Heart left ventricle (tissue), 16 donors: ENCODE data around the gene OPHN1. TPM values are rescaled to one million over a fixed set of nuclear protein-coding genes. Genes with fewer than 3 reads are reported as not detected.
"Not testable (repeated sequence)": the region's sequence is repeated elsewhere in the genome, so short reads cannot be mapped to it uniquely, and the experiment has no call there.

Source experiments
- ATAC-seq, 4 donors: fragments of 200-7000 bp; cut with Tn5 transposase; one replicate each; pipeline ENCODE4 v1.9.1; 2020 to 2022; ENCODE audit warnings: moderate library complexity in 4 of 4, mild to moderate bottlenecking in 3 of 4, moderate number of reproducible peaks in 1 of 4
- DNase-seq, 5 donors: peaks; one replicate each; pipeline ENCODE4 v3.0.0-alpha.2; 2020
- H3K27ac ChIP-seq, 12 donors: fragments of 200-600 bp; sonication (generic) in 4 of 12; one replicate each; pipeline versions ENCODE4 v1.5.0 to v1.8.0; 2016 to 2022; ENCODE audit warnings: mild to moderate bottlenecking in 2 of 12
- H3K27me3 ChIP-seq, 9 donors: fragments of 200-600 bp; sonication (generic) in 2 of 9; one replicate each; pipeline versions ENCODE4 v1.5.1 to v1.8.0; 2016 to 2022; ENCODE audit warnings: mild to moderate bottlenecking in 3 of 9
- H3K36me3 ChIP-seq, 9 donors: fragments of 200-600 bp; sonication (generic) in 2 of 9; one replicate each; pipeline versions ENCODE4 v1.5.0 to v1.8.0; 2018 to 2022; ENCODE audit warnings: mild to moderate bottlenecking in 2 of 9
- H3K4me1 ChIP-seq, 12 donors: fragments of 200-600 bp; sonication (generic) in 4 of 12; one replicate each; pipeline versions ENCODE4 v1.5.0 to v1.8.0; 2016 to 2022; ENCODE audit warnings: mild to moderate bottlenecking in 3 of 12
- H3K4me3 ChIP-seq, 12 donors: fragments of 200-600 bp; sonication (generic) in 4 of 12; one replicate each; pipeline versions ENCODE4 v1.5.0 to v1.8.0; 2017 to 2022; ENCODE audit warnings: mild to moderate bottlenecking in 9 of 12, moderate library complexity in 4 of 12
- H3K9me3 ChIP-seq, 12 donors: fragments of 200-600 bp; sonication (generic) in 4 of 12; one replicate each; pipeline versions ENCODE4 v1.5.0 to v1.8.0; 2016 to 2022; ENCODE audit warnings: mild to moderate bottlenecking in 1 of 12
- CTCF ChIP-seq, 12 donors: fragments of 200-600 bp; sonication (generic) in 4 of 12; IDR thresholded peaks; one replicate each; pipeline versions ENCODE4 v1.5.0 to v1.8.0; 2018 to 2022; ENCODE audit warnings: antibody characterized with exemption in 12 of 12, mild to moderate bottlenecking in 5 of 12
- POLR2A ChIP-seq, 2 donors: fragments of 450-650 bp; IDR thresholded peaks; one replicate each; pipeline ENCODE4 v1.6.1; 2017; ENCODE audit warnings: antibody characterized with exemption in 2 of 2, mild to moderate bottlenecking in 2 of 2, moderate library complexity in 2 of 2
- WGBS, 4 donors: extraction: QIAGEN DNeasy Blood & Tissue Kit in 2 of 4; methylation state at CpG; one replicate each; pipeline versions ENCODE4 v1.1.5 to v1.1.7; 2013 to 2018; 5-methylcytosine and 5-hydroxymethylcytosine counted together
- intact Hi-C, 10 donors: fragments of 100-400 bp; cut with DNase I; formaldehyde crosslinking; loops; one replicate each; pipeline versions ENCODE4 v1.11.1 to v1.14.2; 2022
- polyA plus RNA-seq, 2 donors: library from polyadenylated mRNA; stranded (reverse); fragments of 200-250 nt; gene quantifications; one replicate each; pipeline ENCODE4 v1.2.3, GENCODE V29; 2013
- total RNA-seq, 9 donors: library from RNA; depleted of rRNA in 2 of 9; stranded (reverse); fragments of >200 nt in 2 of 9; fragmentation: NEBNext Ultra II Directional in 3 of 9; extraction: Animal tissue kit (Norgen Biotek cat#: 25700) in 3 of 9; gene quantifications; one replicate each; pipeline versions ENCODE4 v1.1.0 to v1.2.4, GENCODE V29; 2016 to 2023
- donor health status: ischemic (EF 13 %, LVEDD 7.1; RV severe dilation, severe dysfunction).
- donor health status: healthy with polysubstance abuse.
- donor health status: DM: no; HTN: yes; CAD: no.
- donor health status: DM: no; HTN: no; CAD: no.
- donor health status: ischemic (EF 25% LVEDD 6.9; RV normal size, moderate dysfunction).
- donor health status: ischemic (EF 25% LVEDD 5.7; RV mildly dilated, moderate dysfunction).
- donor health status: healthy.
- donor health status: DM: yes; HTN: yes; CAD: no.
- donor health status: ischemic (EF 35%, LVEDD 5.7; RV mildly dilated, moderate dysfunction).
- donor health status: nonischemic (EF 11% LVEDD 7.7; RV severe dilation, severe dysfunction).
- donor health status: DM: yes; HTN: yes; CAD: no.
- donor health status: PGD.
- donor health status: ischemic (EF 29% LVEDD 5.4; RV normal size, mild dysfunction).
- donor health status: nonischemic (EF 23%, LVEDD 6.1; RV moderate dilation, normal function).

The OPHN1 gene
- total and polyA plus RNA-seq, 11 donors = 0.95 to 9.6 (median 5.7) TPM

GRCh38 chrX:68343551-68343950 lies 89.7 kb downstream of the OPHN1 start:
- Histone ChIP-seq H3K4me3 (no peak overlapping the region), H3K36me3 (no peaks in the 10 kb centered on the region), H3K27ac (no peak overlapping the region), H3K9me3 (no peaks in the 10 kb centered on the region), H3K4me1 (no peaks in the 10 kb centered on the region), H3K27me3 (peaks cover 0 to 9% (median 0%) of the 10 kb centered on the region in 9 donors)
- ATAC-seq (no peak), DNase-seq (no peak)
- WGBS, 4 donors = 87 to 96% (median 93%) methylated on average over 3 of the region's 3 CpGs
- TF ChIP-seq CTCF (IDR thresholded peaks at IDR 0.05) (no peak), POLR2A (IDR thresholded peaks at IDR 0.05) (no peak)
- intact Hi-C loops = no loop called here

- no peak overlapping the region for H3K4me3 ChIP-seq
- H3K9me3 ChIP-seq = no peaks in the 10 kb centered on the region
- no peak for TF ChIP-seq POLR2A (IDR thresholded peaks at IDR 0.05)
- no peak for TF ChIP-seq CTCF (IDR thresholded peaks at IDR 0.05)
- intact Hi-C loops = no loop called here
- peaks cover 0 to 7% (median 0%) of the 10 kb centered on the region in 12 donors for H3K4me1 ChIP-seq
- H3K27ac ChIP-seq = peak overlapping the region in 2 of 12 donors; percentile 9 to 19
- H3K27me3 ChIP-seq = no peaks in the 10 kb centered on the region
- peak in 1 of 4 donors; percentile 38 for ATAC-seq
- no peaks in the 10 kb centered on the region for H3K36me3 ChIP-seq
- WGBS, 4 donors = 47 to 63% (median 51%) methylated on average over 4 of the region's 4 CpGs
- DNase-seq = no peak
These were observed 101.0 kb downstream of the OPHN1 start for GRCh38 chrX:68332201-68332731.

- H3K9me3 ChIP-seq, H3K4me3 ChIP-seq, H3K27me3 ChIP-seq, intact Hi-C loops, H3K27ac ChIP-seq, ATAC-seq, H3K4me1 ChIP-seq, H3K36me3 ChIP-seq, DNase-seq: not testable (repeated sequence)
- 96 to 100% methylated on average over 7 to 9 of the region's 30 CpGs; no CpG with 5 or more reads in 2 of the 4 donors for WGBS, 4 donors
These were observed 106.5 kb downstream of the OPHN1 start for GRCh38 chrX:68326841-68327240.

GRCh38 chrX:68307769-68308168 lies 125.5 kb downstream of the OPHN1 start:
- DNase-seq = no peak
- Histone ChIP-seq H3K4me1 (no peaks in the 10 kb centered on the region), H3K9me3 (no peaks in the 10 kb centered on the region), H3K36me3 (no peaks in the 10 kb centered on the region), H3K27ac (no peak overlapping the region), H3K27me3 (peaks cover 0 to 5% (median 0%) of the 10 kb centered on the region in 9 donors), H3K4me3 (no peak overlapping the region)
- intact Hi-C loops = no loop called here
- 61 to 79% (median 67%) methylated on average over 1 of the region's 1 CpG for WGBS, 4 donors
- TF ChIP-seq CTCF (IDR thresholded peaks at IDR 0.05) (no peak), POLR2A (IDR thresholded peaks at IDR 0.05) (no peak)
- ATAC-seq = peak in 1 of 4 donors; percentile 51

GRCh38 chrX:68304602-68305001 lies 128.7 kb downstream of the OPHN1 start:
- Histone ChIP-seq H3K27ac (no peak overlapping the region), H3K4me1 (no peaks in the 10 kb centered on the region), H3K9me3 (no peaks in the 10 kb centered on the region), H3K27me3 (no peaks in the 10 kb centered on the region), H3K36me3 (no peaks in the 10 kb centered on the region), H3K4me3 (no peak overlapping the region)
- TF ChIP-seq CTCF (IDR thresholded peaks at IDR 0.05) = no peak
- no peak for TF ChIP-seq POLR2A (IDR thresholded peaks at IDR 0.05)
- intact Hi-C loops = no loop called here
- 82 to 97% (median 92%) methylated on average over 1 of the region's 1 CpG for WGBS, 4 donors
- ATAC-seq (no peak), DNase-seq (no peak)
